ENCODE data around the gene PYGO1. TPM values are rescaled to one million over a fixed set of nuclear protein-coding genes. Genes with fewer than 3 reads are reported as not detected.

Gene PYGO1
- polyA plus RNA-seq, result 1 to 10 TPM in 1 of 4 donors, under 1 TPM in 2, not detected in 1; under 0.01 to 2.8 (median 0.49) TPM
- long read RNA-seq, donor 1, result 0 reads
- long read RNA-seq, donor 2, result 0 reads
- long read RNA-seq, donor 3, partial matches to known transcripts, result 0 of 2 reads
- long read RNA-seq, donor 3, other reads (novel, unspliced or antisense), result 0 of 2 reads
- long read RNA-seq, donor 4, result 0 reads
- long read RNA-seq, donor 5, result 0 reads
- long read RNA-seq, donor 6, full-length matches to known transcripts, result 2 of 2 reads
- long read RNA-seq, donor 6, partial matches to known transcripts, result 0 of 2 reads
- long read RNA-seq, donor 6, other reads (novel, unspliced or antisense), result 0 of 2 reads
- long read RNA-seq, donor 7, full-length matches to known transcripts, result 2 of 2 reads
- long read RNA-seq, donor 7, partial matches to known transcripts, result 0 of 2 reads
- long read RNA-seq, donor 7, other reads (novel, unspliced or antisense), result 0 of 2 reads
- long read RNA-seq, donor 8, partial matches to known transcripts, result 0 of 1 reads
- long read RNA-seq, donor 8, other reads (novel, unspliced or antisense), result 0 of 1 reads
- long read RNA-seq, donor 9, result 0 reads
- long read RNA-seq, donor 10, full-length matches to known transcripts, result 5 of 5 reads
- long read RNA-seq, donor 10, partial matches to known transcripts, result 0 of 5 reads
- long read RNA-seq, donor 10, other reads (novel, unspliced or antisense), result 0 of 5 reads

- H3K27ac ChIP-seq (ENCODE audit: low read depth in 1 of 3, low read length in 2 of 3), result peak within 1 kb of the TSS in 2 of 3 donors; percentile 77 to 80
- peak within 1 kb of the TSS; percentile 41 to 62 (median 46) for H3K4me3 ChIP-seq (ENCODE audit: low read depth in 1 of 3, low read length in 3 of 3)
- WGBS, 3 donors, result 1% methylated on average over 61 to 107 of the region's 107 CpGs
- FAIRE-seq (no peak), DNase-seq (peak; percentile 7 to 77)
- H3K9me3 ChIP-seq (ENCODE audit: control insufficient read depth in 2 of 2, insufficient read depth in 1 of 2, low read depth in 1 of 2, low read length in 1 of 2), result peaks cover 0 to 5% of the 10 kb centered on the region in 2 donors
- no peaks in the 10 kb centered on the region for H3K36me3 ChIP-seq (ENCODE audit: control insufficient read depth in 3 of 3, insufficient read depth in 2 of 3, low read depth in 1 of 3, low read length in 3 of 3)
- peaks cover 0 to 3% (median 0%) of the 10 kb centered on the region in 3 donors for H3K4me1 ChIP-seq (ENCODE audit: control insufficient read depth in 3 of 3, insufficient read depth in 2 of 3, low read depth in 1 of 3, low read length in 2 of 3)
- H3K27me3 ChIP-seq (ENCODE audit: control insufficient read depth in 3 of 3, insufficient read depth in 3 of 3, low read length in 3 of 3), result peaks cover 0 to 16% (median 16%) of the 10 kb centered on the region in 3 donors
Observed at GRCh38 chr15:55588070-55588814, at the start of gene PYGO1. Gene PYGO1 (minus strand): TSS chr15:55588345. CDS start chr15:55587883, 462 bp downstream.

- no peak for FAIRE-seq
Observed at GRCh38 chr15:55637086-55637485, 48.9 kb upstream of the PYGO1 start.

GRCh38 chr15:55633731-55634130 lies 45.6 kb upstream of the PYGO1 start:
- FAIRE-seq, result no peak
- 85 to 94% (median 85%) methylated on average over 1 of the region's 1 CpG for WGBS, 3 donors
- H3K27ac ChIP-seq (ENCODE audit: low read depth in 1 of 3, low read length in 2 of 3), result no peak overlapping the region

More at GRCh38 chr15:55637086-55637485, 48.9 kb upstream of the PYGO1 start:
- Histone ChIP-seq H3K27me3 (ENCODE audit: control insufficient read depth in 3 of 3, insufficient read depth in 3 of 3, low read length in 3 of 3) (no peaks in the 10 kb centered on the region), H3K27ac (ENCODE audit: low read depth in 1 of 3, low read length in 2 of 3) (no peak overlapping the region), H3K4me3 (ENCODE audit: low read depth in 1 of 3, low read length in 3 of 3) (no peak overlapping the region), H3K36me3 (ENCODE audit: control insufficient read depth in 3 of 3, insufficient read depth in 2 of 3, low read depth in 1 of 3, low read length in 3 of 3) (peaks cover 0 to 3% (median 0%) of the 10 kb centered on the region in 3 donors), H3K9me3 (ENCODE audit: control insufficient read depth in 2 of 2, insufficient read depth in 1 of 2, low read depth in 1 of 2, low read length in 1 of 2) (no peaks in the 10 kb centered on the region), H3K4me1 (ENCODE audit: control insufficient read depth in 3 of 3, insufficient read depth in 2 of 3, low read depth in 1 of 3, low read length in 2 of 3) (no peaks in the 10 kb centered on the region)
- 71 to 88% (median 78%) methylated on average over 3 of the region's 3 CpGs for WGBS, 3 donors
- no peak for DNase-seq

GRCh38 chr15:55632434-55632833 lies 44.3 kb upstream of the PYGO1 start:
- no peak for FAIRE-seq
- H3K4me3 ChIP-seq (ENCODE audit: low read depth in 1 of 3, low read length in 3 of 3), result no peak overlapping the region
- H3K9me3 ChIP-seq (ENCODE audit: control insufficient read depth in 2 of 2, insufficient read depth in 1 of 2, low read depth in 1 of 2, low read length in 1 of 2), result no peaks in the 10 kb centered on the region
- 74 to 92% (median 76%) methylated on average over 2 of the region's 2 CpGs for WGBS, 3 donors
- H3K27ac ChIP-seq (ENCODE audit: low read depth in 1 of 3, low read length in 2 of 3), result no peak overlapping the region
- no peak for DNase-seq
- H3K4me1 ChIP-seq (ENCODE audit: control insufficient read depth in 3 of 3, insufficient read depth in 2 of 3, low read depth in 1 of 3, low read length in 2 of 3), result no peaks in the 10 kb centered on the region
- no peaks in the 10 kb centered on the region for H3K36me3 ChIP-seq (ENCODE audit: control insufficient read depth in 3 of 3, insufficient read depth in 2 of 3, low read depth in 1 of 3, low read length in 3 of 3)
- H3K27me3 ChIP-seq (ENCODE audit: control insufficient read depth in 3 of 3, insufficient read depth in 3 of 3, low read length in 3 of 3), result no peaks in the 10 kb centered on the region

More at GRCh38 chr15:55633731-55634130, 45.6 kb upstream of the PYGO1 start:
- H3K36me3 ChIP-seq (ENCODE audit: control insufficient read depth in 3 of 3, insufficient read depth in 2 of 3, low read depth in 1 of 3, low read length in 3 of 3), result no peaks in the 10 kb centered on the region
- no peaks in the 10 kb centered on the region for H3K27me3 ChIP-seq (ENCODE audit: control insufficient read depth in 3 of 3, insufficient read depth in 3 of 3, low read length in 3 of 3)
- DNase-seq, result no peak
- no peaks in the 10 kb centered on the region for H3K4me1 ChIP-seq (ENCODE audit: control insufficient read depth in 3 of 3, insufficient read depth in 2 of 3, low read depth in 1 of 3, low read length in 2 of 3)
- no peak overlapping the region for H3K4me3 ChIP-seq (ENCODE audit: low read depth in 1 of 3, low read length in 3 of 3)
- no peaks in the 10 kb centered on the region for H3K9me3 ChIP-seq (ENCODE audit: control insufficient read depth in 2 of 2, insufficient read depth in 1 of 2, low read depth in 1 of 2, low read length in 1 of 2)

- no peaks in the 10 kb centered on the region for H3K27me3 ChIP-seq (ENCODE audit: control insufficient read depth in 3 of 3, insufficient read depth in 3 of 3, low read length in 3 of 3)
- WGBS, 3 donors, result 53 to 56% (median 53%) methylated on average over 3 of the region's 3 CpGs
- no peak overlapping the region for H3K27ac ChIP-seq (ENCODE audit: low read depth in 1 of 3, low read length in 2 of 3)
- DNase-seq (peak in 1 of 2 donors; percentile 51), FAIRE-seq (no peak)
- H3K36me3 ChIP-seq (ENCODE audit: control insufficient read depth in 3 of 3, insufficient read depth in 2 of 3, low read depth in 1 of 3, low read length in 3 of 3), result peaks cover 0 to 3% (median 0%) of the 10 kb centered on the region in 3 donors
- no peaks in the 10 kb centered on the region for H3K4me1 ChIP-seq (ENCODE audit: control insufficient read depth in 3 of 3, insufficient read depth in 2 of 3, low read depth in 1 of 3, low read length in 2 of 3)
- H3K4me3 ChIP-seq (ENCODE audit: low read depth in 1 of 3, low read length in 3 of 3), result no peak overlapping the region
- no peaks in the 10 kb centered on the region for H3K9me3 ChIP-seq (ENCODE audit: control insufficient read depth in 2 of 2, insufficient read depth in 1 of 2, low read depth in 1 of 2, low read length in 1 of 2)
Observed at GRCh38 chr15:55630858-55631257, 42.7 kb upstream of the PYGO1 start.

GRCh38 chr15:55628369-55628730 lies 40.2 kb upstream of the PYGO1 start:
- Histone ChIP-seq H3K36me3 (ENCODE audit: control insufficient read depth in 3 of 3, insufficient read depth in 2 of 3, low read depth in 1 of 3, low read length in 3 of 3) (peaks cover 0 to 4% (median 0%) of the 10 kb centered on the region in 3 donors), H3K27ac (ENCODE audit: low read depth in 1 of 3, low read length in 2 of 3) (no peak overlapping the region), H3K9me3 (ENCODE audit: control insufficient read depth in 2 of 2, insufficient read depth in 1 of 2, low read depth in 1 of 2, low read length in 1 of 2) (no peaks in the 10 kb centered on the region), H3K4me1 (ENCODE audit: control insufficient read depth in 3 of 3, insufficient read depth in 2 of 3, low read depth in 1 of 3, low read length in 2 of 3) (no peaks in the 10 kb centered on the region), H3K4me3 (ENCODE audit: low read depth in 1 of 3, low read length in 3 of 3) (no peak overlapping the region), H3K27me3 (ENCODE audit: control insufficient read depth in 3 of 3, insufficient read depth in 3 of 3, low read length in 3 of 3) (no peaks in the 10 kb centered on the region)
- FAIRE-seq (no peak), DNase-seq (no peak)
- WGBS, 3 donors, result 90 to 99% (median 94%) methylated on average over 2 of the region's 2 CpGs

- no peaks in the 10 kb centered on the region for H3K9me3 ChIP-seq (ENCODE audit: control insufficient read depth in 2 of 2, insufficient read depth in 1 of 2, low read depth in 1 of 2, low read length in 1 of 2)
- H3K36me3 ChIP-seq (ENCODE audit: control insufficient read depth in 3 of 3, insufficient read depth in 2 of 3, low read depth in 1 of 3, low read length in 3 of 3), result peaks cover 0 to 4% (median 0%) of the 10 kb centered on the region in 3 donors
- peak in 1 of 2 donors; percentile 48 for DNase-seq
- no peak overlapping the region for H3K27ac ChIP-seq (ENCODE audit: low read depth in 1 of 3, low read length in 2 of 3)
- H3K27me3 ChIP-seq (ENCODE audit: control insufficient read depth in 3 of 3, insufficient read depth in 3 of 3, low read length in 3 of 3), result no peaks in the 10 kb centered on the region
- H3K4me1 ChIP-seq (ENCODE audit: control insufficient read depth in 3 of 3, insufficient read depth in 2 of 3, low read depth in 1 of 3, low read length in 2 of 3), result no peaks in the 10 kb centered on the region
- no peak for FAIRE-seq
- H3K4me3 ChIP-seq (ENCODE audit: low read depth in 1 of 3, low read length in 3 of 3), result no peak overlapping the region
- WGBS, 3 donors, result 58 to 77% (median 58%) methylated on average over 7 of the region's 7 CpGs
Observed at GRCh38 chr15:55627730-55628368, 39.7 kb upstream of the PYGO1 start.

- 75 to 83% (median 76%) methylated on average over 6 of the region's 6 CpGs for WGBS, 3 donors
- H3K27me3 ChIP-seq (ENCODE audit: control insufficient read depth in 3 of 3, insufficient read depth in 3 of 3, low read length in 3 of 3), result no peaks in the 10 kb centered on the region
- FAIRE-seq, result no peak
Observed at GRCh38 chr15:55619783-55620182, 31.6 kb upstream of the PYGO1 start.

More at GRCh38 chr15:55619783-55620182, 31.6 kb upstream of the PYGO1 start:
- DNase-seq, result no peak
- no peaks in the 10 kb centered on the region for H3K4me1 ChIP-seq (ENCODE audit: control insufficient read depth in 3 of 3, insufficient read depth in 2 of 3, low read depth in 1 of 3, low read length in 2 of 3)
- H3K9me3 ChIP-seq (ENCODE audit: control insufficient read depth in 2 of 2, insufficient read depth in 1 of 2, low read depth in 1 of 2, low read length in 1 of 2), result no peaks in the 10 kb centered on the region
- no peak overlapping the region for H3K4me3 ChIP-seq (ENCODE audit: low read depth in 1 of 3, low read length in 3 of 3)
- no peak overlapping the region for H3K27ac ChIP-seq (ENCODE audit: low read depth in 1 of 3, low read length in 2 of 3)
- no peaks in the 10 kb centered on the region for H3K36me3 ChIP-seq (ENCODE audit: control insufficient read depth in 3 of 3, insufficient read depth in 2 of 3, low read depth in 1 of 3, low read length in 3 of 3)

All from small intestine (tissue), 16 donors.